GM12878 (cell line): ENCODE data around the gene NCBP2. TPM values are rescaled to one million over a fixed set of nuclear protein-coding genes. Genes with fewer than 3 reads are reported as not detected.

Experiments used
- ATAC-seq: fragments of 200-7000 bp; cut with Tn5 transposase; 3 replicates; pipeline ENCODE4 v1.9.1; 2020; ENCODE audit warnings: mild to moderate bottlenecking, moderate library complexity
- BruUV-seq: library from RNA; stranded (reverse); fragments of 400-500 nt; replicated peaks from 2 replicates; lab custom pipeline; 2021; lab: Mats Ljungman, UMichigan
- CTCF ChIA-PET: fragments of 300-600 bp; sonication (Branson Sonifier 250); formaldehyde crosslinking; extraction: SDS; loops from one replicate; lab custom pipeline; 2021; ENCODE audit warnings: inconsistent platforms; lab: Yijun Ruan, JAX
- POLR2A ChIA-PET: fragments of 350-600 bp; formaldehyde crosslinking; extraction: SDS; loops from one replicate; lab custom pipeline; 2021; ENCODE audit warnings: inconsistent platforms; lab: Charles Lee
- RAD21 ChIA-PET: fragments of 300-600 bp; sonication (Branson Sonifier 250); formaldehyde crosslinking; loops from one replicate; lab custom pipeline; 2023; ENCODE audit warnings: antibody characterized with exemption; ENCODE audit not compliant: unreplicated experiment; lab: Charles Lee
- SMC1A ChIA-PET: fragments of 300-600 bp; sonication (Branson Sonifier 250); formaldehyde crosslinking; loops from one replicate; lab custom pipeline; 2023; ENCODE audit not compliant: unreplicated experiment, uncharacterized antibody; lab: Charles Lee
- DNase-seq: peaks from one replicate; pipeline ENCODE4 v3.0.0-alpha.2; 2011; ENCODE audit warnings: low read depth, low spot score
- FAIRE-seq: peaks from 3 replicates; lab custom pipeline; 2011; peaks lifted over from hg19 to GRCh38; lab: Jason Lieb, UNC
- H2AFZ ChIP-seq: 2 replicates; pipeline ENCODE4 v1.6.0; 2011; ENCODE audit warnings: low read depth, low read length, control low read depth; ENCODE audit not compliant: control insufficient read depth
- H3K27ac ChIP-seq: 2 replicates; pipeline ENCODE4 v1.5.1; 2011; ENCODE audit warnings: control low read depth; ENCODE audit not compliant: control insufficient read depth, insufficient read depth
- H3K27me3 ChIP-seq, 2 experiments: replicated peaks in 1 of 2; 2 replicates each; pipeline versions ENCODE4 v1.6.0 to v1.6.1; 2011; ENCODE audit warnings: low read length in 1 of 2; ENCODE audit not compliant: control insufficient read depth in 2 of 2, insufficient read depth in 2 of 2
- H3K36me3 ChIP-seq, 2 experiments: 2 replicates each; pipeline ENCODE4 v1.5.1; 2011; ENCODE audit warnings: low read length in 1 of 2; ENCODE audit not compliant: control insufficient read depth in 2 of 2, insufficient read depth in 2 of 2
- H3K4me1 ChIP-seq: 2 replicates; pipeline ENCODE4 v1.6.1; 2011; ENCODE audit warnings: mild to moderate bottlenecking, low read length, moderate library complexity, mixed read lengths; ENCODE audit not compliant: control insufficient read depth, insufficient read depth
- H3K4me2 ChIP-seq: 2 replicates; pipeline ENCODE4 v1.6.0; 2011; ENCODE audit warnings: control low read depth; ENCODE audit not compliant: control insufficient read depth, insufficient read depth
- H3K4me3 ChIP-seq: fragments of 200-600 bp; sonication (generic); 2 replicates; pipeline ENCODE4 v1.5.1; 2016
- H3K79me2 ChIP-seq: 2 replicates; pipeline ENCODE4 v1.6.0; 2011; ENCODE audit warnings: low read length; ENCODE audit not compliant: control insufficient read depth, insufficient read depth
- H3K9ac ChIP-seq: 2 replicates; pipeline ENCODE4 v1.8.0; 2011; ENCODE audit warnings: low read length, control low read depth, mixed read lengths; ENCODE audit not compliant: control insufficient read depth, insufficient read depth
- H3K9me3 ChIP-seq: replicated peaks from 3 replicates; pipeline ENCODE4 v1.5.1; 2011; ENCODE audit warnings: mild to moderate bottlenecking, low read length; ENCODE audit not compliant: control insufficient read depth, insufficient read depth
- H4K20me1 ChIP-seq: 2 replicates; pipeline ENCODE4 v1.6.0; 2011; ENCODE audit not compliant: control insufficient read depth, insufficient read depth
- CEBPB ChIP-seq, 2 experiments: fragments of 150-350 bp in 1 of 2; IDR thresholded peaks; 2 replicates each; pipeline ENCODE4 v1.6.1; 2012 to 2014; ENCODE audit warnings: low read depth in 2 of 2, low read length in 2 of 2, borderline replicate concordance in 1 of 2, inconsistent platforms in 1 of 2
- E2F4 ChIP-seq: IDR thresholded peaks from 2 replicates; pipeline ENCODE4 v1.6.1; 2012; ENCODE audit warnings: low read depth, low read length, improper control_type of control experiment
- EZH2 ChIP-seq: IDR thresholded peaks from 2 replicates; pipeline ENCODE4 v1.6.1; 2012; ENCODE audit warnings: low read depth, mild to moderate bottlenecking, control low read depth, inconsistent platforms, low read length, borderline replicate concordance; ENCODE audit not compliant: control insufficient read depth
- PAX8 ChIP-seq: fragments of 450-650 bp; IDR thresholded peaks from 2 replicates; pipeline ENCODE4 v1.6.1; 2017; ENCODE audit warnings: mild to moderate bottlenecking, moderate library complexity
- YBX1 ChIP-seq: fragments of 450-650 bp; IDR thresholded peaks from 2 replicates; pipeline ENCODE4 v1.6.1; 2016; ENCODE audit warnings: antibody characterized with exemption
- ZNF384 ChIP-seq: IDR thresholded peaks from 2 replicates; pipeline ENCODE4 v1.6.1; 2012; ENCODE audit warnings: low read depth, mild to moderate bottlenecking, low read length, improper control_type of control experiment, borderline replicate concordance
- WGBS: methylation state at CpG from one replicate; pipeline ENCODE4 v1.1.6; 2016; ENCODE audit warnings: low lambda C conversion rate; ENCODE audit not compliant: insufficient replicate concordance, insufficient coverage; ENCODE audit errors: missing lambda C conversion rate; 5-methylcytosine and 5-hydroxymethylcytosine counted together
- in situ Hi-C: fragments of 300-500 bp; cut with MboI; formaldehyde crosslinking; loops from 9 replicates; pipeline ENCODE4 v1.14.3; 2018; ENCODE audit warnings: mixed read lengths
- intact Hi-C: fragments of 100-400 bp; cut with micrococcal nuclease; formaldehyde crosslinking; loops from one replicate; pipeline ENCODE4 v1.14.2; 2022; ENCODE audit not compliant: unreplicated experiment
- polyA plus RNA-seq, 11 experiments: library from polyadenylated mRNA; depleted of rRNA in 4 of 11; unstranded in 6 of 11; stranded (reverse) in 5 of 11; fragments of >200 nt; fragmentation: Nextera tagmentation in 4 of 11; fragmentation: Illumina TruSeq in 1 of 11; extraction: Ambion mirVana in 4 of 11; extraction: Trizol in 1 of 11; gene quantifications; 1 replicate in 1 of 11; 2 replicates in 10 of 11; pipeline versions ENCODE4 v1.2.1 to v1.2.3, GENCODE V29; 2011 to 2016; ENCODE audit warnings: inconsistent platforms in 2 of 11, missing spikeins in 2 of 11, low read depth in 1 of 11
- total RNA-seq, 4 experiments: library from RNA; depleted of rRNA in 3 of 4; stranded (reverse); fragments of >200 nt in 3 of 4; fragmentation: Illumina TruSeq in 1 of 4; extraction: Trizol in 1 of 4; gene quantifications; 2 replicates each; pipeline versions ENCODE4 v1.2.1 to v1.2.3, GENCODE V29; 2013 to 2021

Gene NCBP2
- total and polyA plus RNA-seq, 10 of the 15 experiments (the other 5 are each of a cell fraction or from before 2014, with no cell fraction given): 59.6 to 136 (median 96.4) TPM

- in situ Hi-C loops (no loop called here), intact Hi-C loops (no loop called here)
- H4K20me1 ChIP-seq: no peaks in the 10 kb centered on the region
- no peak overlapping the region for H3K4me3 ChIP-seq
- ATAC-seq (no peak), DNase-seq (no peak), FAIRE-seq (no peak)
- CTCF ChIA-PET: interaction anchor here (1.3 kb wide), 1 partner anchor 64 kb away, joined by 3 read pairs; no protein-coding TSS in a partner anchor
- SMC1A ChIA-PET: no interaction called here
- no peak overlapping the region for H2AFZ ChIP-seq
- WGBS: 50% methylated on average over 1 of the region's 1 CpG
- H3K36me3 ChIP-seq: peaks cover 6 to 13% of the 10 kb centered on the region in 2 experiments; a peak in 3 of 4 replicates
- H3K27ac ChIP-seq: no peak overlapping the region
- no peaks in the 10 kb centered on the region for H3K4me1 ChIP-seq
- no peaks in the 10 kb centered on the region for H3K9me3 ChIP-seq
- H3K27me3 ChIP-seq: no peaks in the 10 kb centered on the region
- H3K79me2 ChIP-seq: peaks cover 4% of the 10 kb centered on the region
- no TSS peak for BruUV-seq
- no peak overlapping the region for H3K9ac ChIP-seq
- no peak overlapping the region for H3K4me2 ChIP-seq
- POLR2A ChIA-PET: no interaction called here
- TF ChIP-seq CEBPB (IDR thresholded peaks at IDR 0.05; ENCODE audit: borderline replicate concordance in 1 of 2, low read depth in 2 of 2, low read length in 2 of 2): no peak
- RAD21 ChIA-PET: interaction anchor here (1.3 kb wide), 1 partner anchor 41 kb away, joined by 3 read pairs; the partner anchor contains the start of gene NCBP2
Observed at GRCh38 chr3:196901768-196902167, 40.6 kb downstream of the NCBP2 start.

GRCh38 chr3:196896229-196896628 is 46.1 kb downstream of the NCBP2 start:
- Histone ChIP-seq H3K9ac (no peak overlapping the region), H3K4me3 (no peak overlapping the region), H3K36me3 (no peaks in the 10 kb centered on the region; a peak in 2 of 4 replicates), H3K27ac (no peak overlapping the region), H3K4me2 (no peak overlapping the region), H4K20me1 (no peaks in the 10 kb centered on the region), H3K27me3 (no peaks in the 10 kb centered on the region), H2AFZ (no peak overlapping the region), H3K9me3 (no peaks in the 10 kb centered on the region), H3K4me1 (no peaks in the 10 kb centered on the region), H3K79me2 (peaks cover 15% of the 10 kb centered on the region)
- WGBS: 96% methylated on average over 6 of the region's 6 CpGs
- RAD21 ChIA-PET: no interaction called here
- no peak for ATAC-seq
- in situ Hi-C loops: no loop called here
- intact Hi-C loops: no loop called here
- CTCF ChIA-PET: no interaction called here
- FAIRE-seq: no peak
- no peak for DNase-seq
- TF ChIP-seq YBX1 (no peak), E2F4 (no peak), EZH2 (no peak), PAX8 (no peak), ZNF384 (no peak)
- BruUV-seq: no TSS peak
- POLR2A ChIA-PET: no interaction called here
- SMC1A ChIA-PET: no interaction called here
